Endometrial microvascular endothelial cells (primary cell): ENCODE results near the gene RGPD6. TPM values are rescaled to one million over a fixed set of nuclear protein-coding genes. Genes with fewer than 3 reads are reported as not detected.
"Not testable (repeated sequence)": the region's sequence is repeated elsewhere in the genome, so short reads cannot be mapped to it uniquely, and the experiment has no call there.

Experiments
- in situ Hi-C: cut with HindIII; loops from 2 replicates; pipeline ENCODE4 v1.10.0; 2017; ENCODE audit warnings: low sequenced_read_pairs, low pct_unique_long_range_greater_than_20kb; ENCODE audit errors: inconsistent ontology term
- total RNA-seq: library from RNA; depleted of rRNA; stranded (reverse); fragments of >200 nt; gene quantifications from one replicate; pipeline ENCODE4 v1.2.3, GENCODE V29; 2015; ENCODE audit errors: inconsistent ontology term

RGPD6 gene
- total RNA-seq, 1 donor from 2014 or later: 19.9 TPM

DNA sequence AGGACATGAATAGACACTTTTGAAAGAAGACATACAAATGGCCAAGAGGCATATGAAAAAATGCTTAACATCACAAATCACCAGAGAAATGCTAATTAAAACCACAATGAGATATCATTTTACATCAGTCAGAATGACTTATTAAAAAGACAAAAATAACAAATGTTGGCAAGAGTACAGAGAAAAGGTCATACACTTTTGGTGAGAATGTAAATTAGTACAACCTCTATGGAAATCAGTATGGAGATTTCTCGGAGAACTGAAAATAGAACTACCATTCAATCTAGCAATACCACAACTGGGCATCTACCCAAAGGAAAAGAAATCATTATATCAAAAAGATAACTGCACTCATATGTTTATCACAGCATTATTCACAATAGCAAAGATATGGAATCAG lies 88.0 kb downstream of the RGPD6 start:
- in situ Hi-C loops: not testable (repeated sequence)

DNA sequence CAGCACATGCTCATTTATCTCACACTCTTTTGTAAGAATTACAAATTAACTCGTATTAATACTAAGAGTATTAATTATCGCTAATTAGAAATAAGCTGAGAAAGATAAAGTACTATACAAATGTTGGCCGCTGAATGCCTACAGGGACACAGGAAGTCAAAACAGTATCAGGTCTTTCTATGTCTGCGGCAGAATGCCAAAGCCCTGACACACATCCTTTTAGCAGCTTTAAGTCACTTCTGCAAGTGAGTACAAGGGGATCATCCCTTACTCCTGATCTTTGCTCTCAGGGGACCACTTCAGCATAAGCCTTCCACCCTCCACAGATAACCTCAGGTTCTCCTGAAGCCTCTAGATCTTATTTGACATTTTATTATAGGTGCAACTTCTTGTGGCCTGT lies 94.3 kb downstream of the RGPD6 start:
- in situ Hi-C loops: not testable (repeated sequence)

DNA sequence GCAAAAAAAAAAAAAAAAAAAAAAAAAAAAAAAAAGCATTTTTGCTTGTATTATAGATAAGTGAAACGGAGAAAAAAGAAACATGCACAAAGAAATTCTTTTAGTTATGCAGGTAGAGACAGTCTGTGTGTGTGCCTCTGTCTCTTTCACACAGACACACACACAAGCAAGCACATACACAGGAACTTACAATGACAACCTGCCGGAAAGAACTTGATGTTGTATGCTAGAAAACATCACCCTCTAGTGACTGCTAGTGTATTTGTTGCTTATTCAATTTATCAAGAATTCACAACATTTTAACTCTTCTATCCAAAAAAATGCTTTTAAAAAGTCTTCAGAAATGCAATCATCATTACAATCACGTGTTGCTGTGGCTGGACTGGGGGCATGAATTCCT lies 95.8 kb downstream of the RGPD6 start:
- in situ Hi-C loops: not testable (repeated sequence)

DNA sequence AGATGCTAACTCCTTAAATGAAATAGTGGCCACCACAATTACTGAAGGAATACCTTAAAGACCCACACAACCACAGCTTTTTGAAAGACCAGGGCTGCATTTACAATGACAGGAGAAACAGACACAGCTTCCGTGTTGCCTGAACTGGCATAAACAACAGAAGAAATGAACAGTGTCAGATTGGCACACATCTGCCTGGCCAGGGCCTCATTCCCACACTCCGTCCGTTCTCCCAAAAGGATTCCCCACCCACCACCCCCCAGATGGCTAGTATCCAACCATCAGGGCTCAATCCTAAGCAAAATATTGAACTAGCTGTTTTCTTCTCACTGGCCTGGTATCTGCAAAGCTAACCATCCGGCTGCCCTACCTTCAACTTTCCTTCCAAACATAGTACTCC lies 96.9 kb downstream of the RGPD6 start:
- in situ Hi-C loops: not testable (repeated sequence)

DNA sequence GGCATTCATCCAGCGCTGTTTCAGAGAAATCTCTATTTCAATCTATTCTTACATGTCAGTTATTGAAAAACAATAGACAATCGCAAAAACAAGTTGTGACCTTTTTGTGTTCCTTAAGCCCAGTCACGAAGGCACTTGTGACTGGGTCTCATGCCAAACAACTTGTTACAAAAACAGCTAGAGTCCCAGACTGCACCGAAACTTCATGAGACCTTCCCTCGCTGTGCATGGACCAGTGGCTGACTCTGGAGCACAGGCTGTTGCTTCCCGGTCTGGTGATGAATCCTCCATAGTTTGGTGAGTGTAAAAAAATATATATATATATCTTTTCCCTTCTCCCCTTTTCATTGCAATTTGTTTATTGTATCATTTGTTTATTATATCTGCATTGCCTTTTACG lies 99.7 kb downstream of the RGPD6 start:
- in situ Hi-C loops: not testable (repeated sequence)

DNA sequence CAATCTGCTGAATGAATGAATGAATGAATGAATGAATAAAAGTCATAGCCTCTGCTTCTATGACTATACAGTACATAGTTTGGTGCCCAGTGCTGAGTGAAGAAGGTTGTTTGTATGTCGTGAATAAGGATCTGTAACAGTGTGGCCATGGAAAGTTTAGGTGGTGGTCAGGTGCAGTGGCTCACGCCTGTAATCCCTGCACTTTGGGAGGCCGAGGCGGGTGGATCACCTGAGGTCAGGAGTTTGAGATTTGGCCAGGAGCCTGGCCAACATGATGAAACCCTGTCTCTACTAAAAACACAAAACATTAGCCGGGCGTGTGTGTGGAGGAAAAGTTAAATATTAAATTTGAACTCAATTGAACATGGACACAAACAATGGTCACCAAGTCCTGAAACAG lies 100.1 kb downstream of the RGPD6 start:
- in situ Hi-C loops: not testable (repeated sequence)

DNA sequence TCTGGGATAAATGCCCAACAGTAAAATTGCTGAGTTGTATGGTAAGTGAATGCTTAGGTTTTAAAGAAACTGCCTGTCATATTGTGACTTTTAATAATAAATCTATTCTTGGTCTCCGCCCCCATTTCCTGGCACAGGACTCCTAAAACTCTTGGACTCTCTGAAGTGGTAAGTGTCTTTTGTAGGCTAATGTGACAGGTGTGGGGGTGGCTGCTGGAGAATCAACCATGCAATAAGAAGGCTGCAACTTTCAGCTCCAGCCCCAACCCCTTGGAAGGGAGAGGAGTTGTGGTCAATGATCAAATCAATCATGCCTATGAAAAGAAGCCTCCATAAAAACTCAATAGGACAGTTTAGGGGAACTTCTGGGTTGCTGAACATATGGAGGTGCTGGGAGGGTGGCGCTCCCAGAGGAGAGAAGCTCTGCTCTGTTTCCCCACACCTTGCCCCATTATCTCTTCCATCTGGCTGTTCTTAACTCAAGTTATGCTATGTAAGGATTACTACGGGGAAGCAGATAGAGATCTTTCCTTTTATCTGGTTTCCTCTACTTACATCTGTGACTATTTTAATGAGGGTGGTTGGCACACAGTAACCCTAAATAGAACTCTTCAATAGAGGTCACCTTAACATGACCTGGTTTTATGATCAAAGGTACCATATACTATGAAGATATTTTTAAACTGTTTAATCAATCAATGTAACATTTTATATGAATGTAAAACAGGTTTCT lies 101.2 kb downstream of the RGPD6 start:
- in situ Hi-C loops: not testable (repeated sequence)

DNA sequence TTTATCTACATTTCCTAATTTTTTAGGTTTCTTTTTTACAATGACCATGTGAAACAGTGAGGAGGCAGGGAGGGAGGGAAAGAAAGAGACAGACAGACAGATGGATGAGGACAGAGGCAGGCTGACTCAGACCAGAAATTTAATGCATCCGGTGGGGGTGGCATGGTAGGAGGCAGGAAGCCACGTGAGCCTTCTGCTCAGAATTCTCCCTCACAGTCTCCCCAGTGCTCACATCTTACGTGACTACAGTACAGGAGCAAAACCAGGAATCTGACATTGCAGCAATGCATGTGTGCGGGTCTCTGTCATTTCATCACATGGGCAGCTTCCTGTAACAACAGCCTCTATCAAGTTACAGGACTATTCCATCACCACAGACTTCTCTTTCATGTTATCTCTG lies 102.1 kb downstream of the RGPD6 start:
- in situ Hi-C loops: not testable (repeated sequence)

DNA sequence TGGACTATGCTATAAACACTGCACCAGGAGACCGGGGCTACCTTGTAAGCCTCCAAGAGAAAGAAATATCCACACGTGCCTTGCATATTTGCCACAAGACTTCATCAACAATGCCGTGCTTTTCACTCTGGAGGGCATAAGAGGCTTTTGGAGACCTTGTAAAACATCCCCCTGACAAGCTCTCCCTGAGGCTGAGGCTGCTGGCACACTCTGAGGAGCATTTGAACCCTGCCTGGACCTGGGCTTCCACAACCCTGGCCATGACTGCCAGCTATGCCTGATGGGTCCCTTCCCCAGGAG lies 104.0 kb downstream of the RGPD6 start:
- in situ Hi-C loops: not testable (repeated sequence)

DNA sequence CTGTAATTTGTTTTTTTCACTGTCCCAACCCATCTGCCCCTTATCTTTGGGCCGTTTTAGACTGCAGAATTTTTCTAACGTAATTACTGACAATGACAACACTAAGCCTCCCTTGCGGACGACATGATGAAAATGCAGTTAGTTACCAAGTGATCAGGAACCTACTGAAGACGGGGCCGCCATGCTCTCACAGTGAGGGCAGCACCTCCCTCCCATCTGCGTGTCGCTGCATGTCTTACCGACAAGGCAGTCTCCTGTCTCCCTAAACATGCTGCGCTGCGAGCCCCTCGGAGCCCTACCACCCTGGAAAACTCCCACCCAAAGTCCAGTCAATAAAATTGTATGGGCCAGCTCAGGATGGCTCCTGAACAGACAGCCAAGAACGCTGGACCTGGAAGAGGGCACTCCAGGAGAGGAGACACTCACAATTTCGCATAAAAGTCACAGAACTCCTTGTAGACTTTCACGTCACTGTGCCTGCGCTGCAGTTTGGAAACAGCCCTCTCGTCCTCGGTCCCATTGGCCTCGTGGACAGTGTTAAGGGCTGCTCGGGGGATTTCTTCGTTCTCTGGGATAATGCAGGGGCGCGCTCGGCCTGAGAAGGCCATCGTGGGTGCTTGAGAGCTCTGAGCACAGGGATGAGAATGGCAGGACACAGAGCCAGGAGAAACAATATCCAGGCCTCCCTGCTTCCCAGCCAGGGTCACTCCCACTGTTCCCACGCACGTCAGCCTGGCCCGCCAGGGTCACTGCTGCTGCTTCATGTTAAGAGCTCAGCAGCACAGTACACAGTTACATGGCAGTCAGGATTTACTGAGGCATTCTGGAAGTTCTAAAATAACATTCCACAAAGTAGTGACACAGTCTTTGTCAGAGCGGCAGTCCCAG lies 104.6 kb downstream of the RGPD6 start, which contains the start of gene LIMS4:
Gene LIMS4, minus strand, starts transcription at position 646 of the 888 bp plus-strand sequence. Its CDS starts 38 bp downstream, at position 608.
- in situ Hi-C loops: not testable (repeated sequence)

DNA sequence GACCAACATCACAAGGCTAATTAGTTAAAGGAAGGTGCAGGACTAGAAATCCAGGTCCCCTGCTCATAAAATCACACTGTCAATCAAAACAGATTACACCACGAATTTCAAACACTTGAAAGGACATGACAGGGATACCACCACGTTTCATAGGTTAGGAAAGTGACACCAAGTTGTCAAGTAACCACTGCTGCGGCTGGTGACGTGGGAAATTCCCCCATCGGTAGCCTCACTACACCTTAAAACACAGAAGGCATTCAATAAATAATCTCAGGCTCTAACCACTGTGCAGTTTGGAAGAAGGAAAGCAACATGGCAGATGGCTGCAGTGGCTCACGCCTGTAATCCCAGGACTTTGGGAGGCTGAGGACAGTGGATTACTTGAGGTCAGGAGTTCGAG lies 108.1 kb downstream of the RGPD6 start:
- in situ Hi-C loops: not testable (repeated sequence)

DNA sequence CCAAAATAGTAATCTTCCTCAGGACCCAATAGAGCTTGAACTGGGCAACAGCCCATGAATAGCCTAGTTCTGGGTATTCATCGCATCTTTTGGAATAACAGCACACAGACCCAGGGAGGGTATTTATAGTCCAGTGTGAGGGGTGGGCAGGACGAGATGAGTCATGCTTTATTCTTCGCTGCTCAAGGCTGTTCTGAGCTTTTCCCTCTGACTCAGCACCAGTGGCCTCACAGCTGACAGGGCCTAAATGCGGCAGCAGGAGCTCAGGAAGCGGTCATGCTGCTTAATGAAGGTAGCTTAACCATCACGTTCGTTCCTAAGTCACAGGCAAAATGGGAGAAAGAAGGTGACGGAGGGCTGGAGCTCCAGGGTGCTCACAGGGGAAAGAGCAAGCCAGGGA lies 111.7 kb downstream of the RGPD6 start:
- in situ Hi-C loops: not testable (repeated sequence)

Other genes starting within 250 kb of the RGPD6 start
- gene LIMS4, start 104.4 kb downstream of the RGPD6 start, total RNA-seq: 1.8 TPM
- gene BUB1, start 100.8 kb upstream of the RGPD6 start, total RNA-seq: 58.0 TPM
- gene ACOXL, start 155.4 kb upstream of the RGPD6 start, total RNA-seq: not detected